ENCODE measurements around the gene MAN1C1. TPM values are rescaled to one million over a fixed set of nuclear protein-coding genes. Genes with fewer than 3 reads are reported as not detected.

Gene MAN1C1
- polyA plus RNA-seq, 1 of the 3 experiments (the other 2 are of a cell fraction), result 0.20 TPM

DNA sequence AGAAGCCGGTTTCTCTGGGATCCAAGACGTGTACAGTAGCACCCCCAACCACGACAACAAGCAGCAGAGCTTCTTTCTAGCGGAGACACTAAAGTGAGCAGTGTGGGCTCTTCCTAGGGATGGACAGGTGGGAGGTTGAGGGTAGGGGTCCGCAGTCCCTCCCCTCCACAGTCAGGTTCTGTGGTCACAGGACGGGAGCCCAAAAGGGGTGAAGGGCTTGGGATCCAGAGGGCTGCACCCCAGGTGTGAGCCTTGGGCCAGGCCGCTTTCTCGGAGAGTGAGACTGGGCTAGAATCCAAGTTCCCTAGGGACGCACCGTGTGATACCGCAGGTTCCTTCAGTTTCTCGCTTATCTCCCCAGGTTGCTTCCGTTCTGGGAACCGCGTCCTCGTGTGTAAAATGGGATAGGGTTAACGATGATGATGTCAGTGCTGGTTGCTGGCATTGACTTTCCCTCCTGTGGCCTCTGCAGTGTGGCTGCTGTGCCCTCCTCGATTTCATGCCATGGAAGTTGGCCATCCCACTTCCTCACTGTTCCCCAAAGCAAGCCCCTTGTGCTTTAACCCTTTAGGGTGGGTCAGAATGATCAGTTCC is 166.1 kb downstream of the MAN1C1 start:
- CTCF ChIA-PET, result interaction anchor here (0.6 to 1.1 kb wide), 3 partner anchors 9 to 1162 kb away, joined by 3 to 4 read pairs (median 3); no protein-coding TSS in a partner anchor
- TF ChIP-seq, protein P1, sequence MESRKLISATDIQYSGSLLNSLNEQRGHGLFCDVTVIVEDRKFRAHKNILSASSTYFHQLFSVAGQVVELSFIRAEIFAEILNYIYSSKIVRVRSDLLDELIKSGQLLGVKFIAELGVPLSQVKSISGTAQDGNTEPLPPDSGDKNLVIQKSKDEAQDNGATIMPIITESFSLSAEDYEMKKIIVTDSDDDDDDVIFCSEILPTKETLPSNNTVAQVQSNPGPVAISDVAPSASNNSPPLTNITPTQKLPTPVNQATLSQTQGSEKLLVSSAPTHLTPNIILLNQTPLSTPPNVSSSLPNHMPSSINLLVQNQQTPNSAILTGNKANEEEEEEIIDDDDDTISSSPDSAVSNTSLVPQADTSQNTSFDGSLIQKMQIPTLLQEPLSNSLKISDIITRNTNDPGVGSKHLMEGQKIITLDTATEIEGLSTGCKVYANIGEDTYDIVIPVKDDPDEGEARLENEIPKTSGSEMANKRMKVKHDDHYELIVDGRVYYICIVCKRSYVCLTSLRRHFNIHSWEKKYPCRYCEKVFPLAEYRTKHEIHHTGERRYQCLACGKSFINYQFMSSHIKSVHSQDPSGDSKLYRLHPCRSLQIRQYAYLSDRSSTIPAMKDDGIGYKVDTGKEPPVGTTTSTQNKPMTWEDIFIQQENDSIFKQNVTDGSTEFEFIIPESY (IDR thresholded peaks at IDR 0.05; ENCODE audit: borderline replicate concordance, low read depth), result no peak
- TF ChIP-seq NRF1 (IDR thresholded peaks at IDR 0.05; ENCODE audit: low read depth, low read length), result no peak
- no peak for TF ChIP-seq TAF1 (IDR thresholded peaks at IDR 0.05; ENCODE audit: borderline replicate concordance, low read depth, low read length)
- TF ChIP-seq GABPA (IDR thresholded peaks at IDR 0.05; ENCODE audit: low read depth), result no peak
- no peak for TF ChIP-seq FOXM1 (IDR thresholded peaks at IDR 0.05; ENCODE audit: low read depth)
- TF ChIP-seq JUND (IDR thresholded peaks at IDR 0.05), result no peak
- TF ChIP-seq RAD21 (IDR thresholded peaks at IDR 0.05; ENCODE audit: low read length), result no peak
- TF ChIP-seq MEF2A (IDR thresholded peaks at IDR 0.05; ENCODE audit: borderline replicate concordance, low read depth), result no peak
- TF ChIP-seq SMC3 (IDR thresholded peaks at IDR 0.05; ENCODE audit: low read depth, low read length), result no peak
- no peak for TF ChIP-seq POLR2AphosphoS5 (IDR thresholded peaks at IDR 0.05; ENCODE audit: low read depth, low read length)
- TF ChIP-seq ELF1 (IDR thresholded peaks at IDR 0.05), result no peak
- TF ChIP-seq, protein P2, sequence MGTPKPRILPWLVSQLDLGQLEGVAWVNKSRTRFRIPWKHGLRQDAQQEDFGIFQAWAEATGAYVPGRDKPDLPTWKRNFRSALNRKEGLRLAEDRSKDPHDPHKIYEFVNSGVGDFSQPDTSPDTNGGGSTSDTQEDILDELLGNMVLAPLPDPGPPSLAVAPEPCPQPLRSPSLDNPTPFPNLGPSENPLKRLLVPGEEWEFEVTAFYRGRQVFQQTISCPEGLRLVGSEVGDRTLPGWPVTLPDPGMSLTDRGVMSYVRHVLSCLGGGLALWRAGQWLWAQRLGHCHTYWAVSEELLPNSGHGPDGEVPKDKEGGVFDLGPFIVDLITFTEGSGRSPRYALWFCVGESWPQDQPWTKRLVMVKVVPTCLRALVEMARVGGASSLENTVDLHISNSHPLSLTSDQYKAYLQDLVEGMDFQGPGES (IDR thresholded peaks at IDR 0.05; ENCODE audit: low read depth, low read length), result no peak
- no peak for TF ChIP-seq EP300 (IDR thresholded peaks at IDR 0.05; ENCODE audit: borderline replicate concordance in 1 of 2, low read depth in 1 of 2, low read length in 1 of 2)
- no peaks in the 10 kb centered on the region for H3K27me3 ChIP-seq (ENCODE audit: insufficient read depth)
- H3K4me1 ChIP-seq (ENCODE audit: control insufficient read depth in 1 of 2, insufficient read depth in 2 of 2, low read depth in 1 of 2, low read length in 1 of 2), result peaks cover 0 to 52% of the 10 kb centered on the region in 2 experiments; a peak in 2 of 4 replicates
- H3K4me3 ChIP-seq (ENCODE audit: low read depth in 2 of 2, low read length in 1 of 2), result no peak overlapping the region
- no peaks in the 10 kb centered on the region for H4K20me1 ChIP-seq (ENCODE audit: insufficient read depth)
- POLR2A ChIA-PET, result no interaction called here
- 90% methylated on average over 17 of the region's 18 CpGs for WGBS (ENCODE audit: low lambda C conversion rate)
- no peak overlapping the region for H3K27ac ChIP-seq (ENCODE audit: low read depth in 2 of 2, low read length in 1 of 2)
- H3K9me2 ChIP-seq, result no peaks in the 10 kb centered on the region
- no peaks in the 10 kb centered on the region for H3K79me2 ChIP-seq (ENCODE audit: insufficient read depth)
- H3K4me2 ChIP-seq, result no peak overlapping the region
- no peaks in the 10 kb centered on the region for H3F3A ChIP-seq (replicated peaks; ENCODE audit: insufficient read depth)
- H2AFZ ChIP-seq (ENCODE audit: low read depth), result no peak overlapping the region
- no peaks in the 10 kb centered on the region for H3K9me3 ChIP-seq
- no peaks in the 10 kb centered on the region for H3K36me3 ChIP-seq (replicated peaks in 1 of 2; ENCODE audit: control insufficient read depth in 1 of 2, insufficient read depth in 2 of 2, low read length in 1 of 2)
- no peak for DNase-seq
- H3K9ac ChIP-seq, result no peak overlapping the region

DNA sequence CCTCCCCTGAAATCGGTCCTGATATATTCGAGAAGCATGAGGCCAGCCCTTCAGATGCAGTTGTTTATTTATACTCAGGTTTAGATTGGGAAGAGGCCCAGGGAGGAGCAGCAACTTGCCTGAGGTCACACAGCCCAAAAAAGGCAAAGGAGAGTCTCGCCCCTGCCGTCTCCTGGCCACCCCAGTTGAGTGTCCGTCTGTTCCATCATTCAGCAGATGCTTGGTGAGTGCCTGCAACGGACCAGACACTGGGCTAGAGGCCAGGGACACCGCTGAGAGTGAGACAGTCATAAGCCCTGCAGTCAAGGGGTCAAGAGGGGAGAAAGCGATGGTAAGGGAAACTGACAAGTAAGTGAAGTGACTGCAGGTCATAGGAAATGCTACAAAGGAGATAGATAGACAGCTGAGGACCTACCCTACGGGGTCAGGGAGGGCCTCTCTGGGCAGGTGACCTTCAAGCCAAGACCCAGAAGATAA is 168.0 kb downstream of the MAN1C1 start:
- H4K20me1 ChIP-seq (ENCODE audit: insufficient read depth), result no peaks in the 10 kb centered on the region
- no peaks in the 10 kb centered on the region for H3K36me3 ChIP-seq (replicated peaks in 1 of 2; ENCODE audit: control insufficient read depth in 1 of 2, insufficient read depth in 2 of 2, low read length in 1 of 2)
- H3K4me3 ChIP-seq (ENCODE audit: low read depth in 2 of 2, low read length in 1 of 2), result no peak overlapping the region
- WGBS (ENCODE audit: low lambda C conversion rate), result 64% methylated on average over 9 of the region's 9 CpGs
- H3K79me2 ChIP-seq (ENCODE audit: insufficient read depth), result no peaks in the 10 kb centered on the region
- TF ChIP-seq RCOR1 (IDR thresholded peaks at IDR 0.05; ENCODE audit: low read length) (no peak; the same call in 1 of the 2 replicates), FOXM1 (IDR thresholded peaks at IDR 0.05; ENCODE audit: low read depth) (no peak), TAF1 (IDR thresholded peaks at IDR 0.05; ENCODE audit: borderline replicate concordance, low read depth, low read length) (no peak), SMC3 (IDR thresholded peaks at IDR 0.05; ENCODE audit: low read depth, low read length) (no peak), GABPA (IDR thresholded peaks at IDR 0.05; ENCODE audit: low read depth) (no peak)
- no peaks in the 10 kb centered on the region for H3F3A ChIP-seq (replicated peaks; ENCODE audit: insufficient read depth)
- no peaks in the 10 kb centered on the region for H3K9me2 ChIP-seq
- POLR2A ChIA-PET, result no interaction called here
- H3K4me2 ChIP-seq, result no peak overlapping the region
- no peak overlapping the region for H3K9ac ChIP-seq
- DNase-seq, result peak; percentile 64
- H3K27me3 ChIP-seq (ENCODE audit: insufficient read depth), result no peaks in the 10 kb centered on the region; the same call in 1 of the 2 replicates
- H3K9me3 ChIP-seq, result no peaks in the 10 kb centered on the region
- CTCF ChIA-PET, result interaction anchor here (0.6 to 1.6 kb wide), 3 partner anchors 12 to 124 kb away, joined by 3 to 5 read pairs (median 3); no protein-coding TSS in a partner anchor
- no peak overlapping the region for H2AFZ ChIP-seq (ENCODE audit: low read depth)
- H3K4me1 ChIP-seq (ENCODE audit: control insufficient read depth in 1 of 2, insufficient read depth in 2 of 2, low read depth in 1 of 2, low read length in 1 of 2), result peaks cover 0 to 52% of the 10 kb centered on the region in 2 experiments; a peak in 2 of 4 replicates
- H3K27ac ChIP-seq (ENCODE audit: low read depth in 2 of 2, low read length in 1 of 2), result peak overlapping the region in 1 of 2 experiments; percentile 57; a peak in 2 of 4 replicates
